GM12878 (cell line): ENCODE results near the gene ATP8B1. TPM values are rescaled to one million over a fixed set of nuclear protein-coding genes. Genes with fewer than 3 reads are reported as not detected.

ENCODE experiments used
- ATAC-seq: fragments of 200-7000 bp; cut with Tn5 transposase; 3 replicates; pipeline ENCODE4 v1.9.1; 2020; ENCODE audit warnings: mild to moderate bottlenecking, moderate library complexity
- BruUV-seq: library from RNA; stranded (reverse); fragments of 400-500 nt; replicated peaks from 2 replicates; lab custom pipeline; 2021; lab: Mats Ljungman, UMichigan
- CTCF ChIA-PET: fragments of 300-600 bp; sonication (Branson Sonifier 250); formaldehyde crosslinking; extraction: SDS; loops from one replicate; lab custom pipeline; 2021; ENCODE audit warnings: inconsistent platforms; lab: Yijun Ruan, JAX
- POLR2A ChIA-PET: fragments of 350-600 bp; formaldehyde crosslinking; extraction: SDS; loops from one replicate; lab custom pipeline; 2021; ENCODE audit warnings: inconsistent platforms; lab: Charles Lee
- RAD21 ChIA-PET: fragments of 300-600 bp; sonication (Branson Sonifier 250); formaldehyde crosslinking; loops from one replicate; lab custom pipeline; 2023; ENCODE audit warnings: antibody characterized with exemption; ENCODE audit not compliant: unreplicated experiment; lab: Charles Lee
- SMC1A ChIA-PET: fragments of 300-600 bp; sonication (Branson Sonifier 250); formaldehyde crosslinking; loops from one replicate; lab custom pipeline; 2023; ENCODE audit not compliant: unreplicated experiment, uncharacterized antibody; lab: Charles Lee
- DNase-seq: peaks from one replicate; pipeline ENCODE4 v3.0.0-alpha.2; 2011; ENCODE audit warnings: low read depth, low spot score
- FAIRE-seq: peaks from 3 replicates; lab custom pipeline; 2011; peaks lifted over from hg19 to GRCh38; lab: Jason Lieb, UNC
- H2AFZ ChIP-seq: 2 replicates; pipeline ENCODE4 v1.6.0; 2011; ENCODE audit warnings: low read depth, low read length, control low read depth; ENCODE audit not compliant: control insufficient read depth
- H3K27ac ChIP-seq: 2 replicates; pipeline ENCODE4 v1.5.1; 2011; ENCODE audit warnings: control low read depth; ENCODE audit not compliant: control insufficient read depth, insufficient read depth
- H3K27me3 ChIP-seq, 2 experiments: replicated peaks in 1 of 2; 2 replicates each; pipeline versions ENCODE4 v1.6.0 to v1.6.1; 2011; ENCODE audit warnings: low read length in 1 of 2; ENCODE audit not compliant: control insufficient read depth in 2 of 2, insufficient read depth in 2 of 2
- H3K36me3 ChIP-seq, 2 experiments: 2 replicates each; pipeline ENCODE4 v1.5.1; 2011; ENCODE audit warnings: low read length in 1 of 2; ENCODE audit not compliant: control insufficient read depth in 2 of 2, insufficient read depth in 2 of 2
- H3K4me1 ChIP-seq: 2 replicates; pipeline ENCODE4 v1.6.1; 2011; ENCODE audit warnings: mild to moderate bottlenecking, low read length, moderate library complexity, mixed read lengths; ENCODE audit not compliant: control insufficient read depth, insufficient read depth
- H3K4me2 ChIP-seq: 2 replicates; pipeline ENCODE4 v1.6.0; 2011; ENCODE audit warnings: control low read depth; ENCODE audit not compliant: control insufficient read depth, insufficient read depth
- H3K4me3 ChIP-seq: fragments of 200-600 bp; sonication (generic); 2 replicates; pipeline ENCODE4 v1.5.1; 2016
- H3K79me2 ChIP-seq: 2 replicates; pipeline ENCODE4 v1.6.0; 2011; ENCODE audit warnings: low read length; ENCODE audit not compliant: control insufficient read depth, insufficient read depth
- H3K9ac ChIP-seq: 2 replicates; pipeline ENCODE4 v1.8.0; 2011; ENCODE audit warnings: low read length, control low read depth, mixed read lengths; ENCODE audit not compliant: control insufficient read depth, insufficient read depth
- H3K9me3 ChIP-seq: replicated peaks from 3 replicates; pipeline ENCODE4 v1.5.1; 2011; ENCODE audit warnings: mild to moderate bottlenecking, low read length; ENCODE audit not compliant: control insufficient read depth, insufficient read depth
- H4K20me1 ChIP-seq: 2 replicates; pipeline ENCODE4 v1.6.0; 2011; ENCODE audit not compliant: control insufficient read depth, insufficient read depth
- CREM ChIP-seq: IDR thresholded peaks from 2 replicates; pipeline ENCODE4 v1.6.1; 2014; ENCODE audit warnings: antibody characterized with exemption, low read depth
- HDGF ChIP-seq: fragments of 450-650 bp; IDR thresholded peaks from 2 replicates; pipeline ENCODE4 v1.6.1; 2016; ENCODE audit warnings: antibody characterized with exemption
- HSF1 ChIP-seq: fragments of 150-350 bp; IDR thresholded peaks from 2 replicates; pipeline ENCODE4 v1.6.1; 2014; ENCODE audit warnings: mild to moderate bottlenecking, low read depth, low read length
- IKZF1 ChIP-seq: fragments of 450-650 bp; conservative IDR thresholded peaks from 2 replicates; pipeline ENCODE4 v1.6.1; 2017; ENCODE audit warnings: antibody characterized with exemption, mild to moderate bottlenecking
- IKZF2 ChIP-seq, 2 experiments: fragments of 450-650 bp; IDR thresholded peaks; 2 replicates each; pipeline ENCODE4 v1.6.1; 2017; ENCODE audit warnings: mild to moderate bottlenecking in 2 of 2, moderate library complexity in 2 of 2
- IRF4 ChIP-seq: IDR thresholded peaks from 2 replicates; pipeline ENCODE4 v1.6.1; 2011; ENCODE audit warnings: low read depth, low read length
- MEF2A ChIP-seq: IDR thresholded peaks from 2 replicates; pipeline ENCODE4 v1.6.1; 2011; ENCODE audit warnings: low read depth, mild to moderate bottlenecking, low read length, moderate library complexity; ENCODE audit not compliant: insufficient read depth
- MLLT1 ChIP-seq: fragments of 450-650 bp; IDR thresholded peaks from 2 replicates; pipeline ENCODE4 v1.6.1; 2016; ENCODE audit warnings: mild to moderate bottlenecking
- MTA3 ChIP-seq: IDR thresholded peaks from 2 replicates; pipeline ENCODE4 v1.6.1; 2012; ENCODE audit warnings: low read length, inconsistent platforms, borderline replicate concordance
- MXI1 ChIP-seq: fragments of 150-350 bp; IDR thresholded peaks from 2 replicates; pipeline ENCODE4 v1.6.1; 2011; ENCODE audit warnings: low read depth, mild to moderate bottlenecking, inconsistent platforms, low read length, improper control_type of control experiment
- NFYA ChIP-seq: IDR thresholded peaks from 2 replicates; pipeline ENCODE4 v1.6.1; 2011; ENCODE audit warnings: low read depth, mild to moderate bottlenecking, low read length, improper control_type of control experiment, borderline replicate concordance
- NFYB ChIP-seq: IDR thresholded peaks from 2 replicates; pipeline ENCODE4 v1.6.1; 2011; ENCODE audit warnings: low read depth, mild to moderate bottlenecking, low read length, improper control_type of control experiment, moderate library complexity; ENCODE audit not compliant: insufficient read depth
- NR2C1 ChIP-seq: fragments of 450-650 bp; IDR thresholded peaks from 2 replicates; pipeline ENCODE4 v1.6.1; 2017; ENCODE audit warnings: antibody characterized with exemption, mild to moderate bottlenecking, moderate library complexity
- NR2F1 ChIP-seq: fragments of 450-650 bp; conservative IDR thresholded peaks from 2 replicates; pipeline ENCODE4 v1.6.1; 2017; ENCODE audit warnings: mild to moderate bottlenecking
- PML ChIP-seq: IDR thresholded peaks from 2 replicates; pipeline ENCODE4 v1.6.1; 2012; ENCODE audit warnings: low read length, inconsistent platforms
- POLR2A ChIP-seq: IDR thresholded peaks from 2 replicates; pipeline ENCODE4 v1.6.1; 2011; ENCODE audit warnings: low read depth, mild to moderate bottlenecking, low read length
- RBBP5 ChIP-seq: fragments of 200-600 bp; sonication (generic); conservative IDR thresholded peaks from 2 replicates; pipeline ENCODE4 v1.6.1; 2016
- SIN3A ChIP-seq: IDR thresholded peaks from 2 replicates; pipeline ENCODE4 v1.6.1; 2012; ENCODE audit warnings: low read depth, low read length, improper control_type of control experiment
- SMAD1 ChIP-seq: fragments of 450-650 bp; IDR thresholded peaks from 2 replicates; pipeline ENCODE4 v1.6.1; 2018; ENCODE audit warnings: mild to moderate bottlenecking, low read depth; ENCODE audit not compliant: partially characterized antibody
- SP1 ChIP-seq: IDR thresholded peaks from one replicate; pipeline ENCODE4 v1.6.1; 2011; ENCODE audit warnings: low read depth, low read length
- STAT1 ChIP-seq: fragments of 450-650 bp; conservative IDR thresholded peaks from 2 replicates; pipeline ENCODE4 v1.6.1; 2014; ENCODE audit warnings: antibody characterized with exemption, mild to moderate bottlenecking
- ZNF217 ChIP-seq: fragments of 450-650 bp; IDR thresholded peaks from 2 replicates; pipeline ENCODE4 v1.6.1; 2017; ENCODE audit warnings: antibody characterized with exemption, mild to moderate bottlenecking
- ZNF384 ChIP-seq: IDR thresholded peaks from 2 replicates; pipeline ENCODE4 v1.6.1; 2012; ENCODE audit warnings: low read depth, mild to moderate bottlenecking, low read length, improper control_type of control experiment, borderline replicate concordance
- in situ Hi-C: fragments of 300-500 bp; cut with MboI; formaldehyde crosslinking; loops from 9 replicates; pipeline ENCODE4 v1.14.3; 2018; ENCODE audit warnings: mixed read lengths
- intact Hi-C: fragments of 100-400 bp; cut with micrococcal nuclease; formaldehyde crosslinking; loops from one replicate; pipeline ENCODE4 v1.14.2; 2022; ENCODE audit not compliant: unreplicated experiment
- polyA plus RNA-seq, 11 experiments: library from polyadenylated mRNA; depleted of rRNA in 4 of 11; unstranded in 6 of 11; stranded (reverse) in 5 of 11; fragments of >200 nt; fragmentation: Nextera tagmentation in 4 of 11; fragmentation: Illumina TruSeq in 1 of 11; extraction: Ambion mirVana in 4 of 11; extraction: Trizol in 1 of 11; gene quantifications; 1 replicate in 1 of 11; 2 replicates in 10 of 11; pipeline versions ENCODE4 v1.2.1 to v1.2.3, GENCODE V29; 2011 to 2016; ENCODE audit warnings: inconsistent platforms in 2 of 11, missing spikeins in 2 of 11, low read depth in 1 of 11
- total RNA-seq, 4 experiments: library from RNA; depleted of rRNA in 3 of 4; stranded (reverse); fragments of >200 nt in 3 of 4; fragmentation: Illumina TruSeq in 1 of 4; extraction: Trizol in 1 of 4; gene quantifications; 2 replicates each; pipeline versions ENCODE4 v1.2.1 to v1.2.3, GENCODE V29; 2013 to 2021

The ATP8B1 gene
- total and polyA plus RNA-seq, 10 of the 15 experiments (the other 5 are each of a cell fraction or from before 2014, with no cell fraction given): 0.03 to 0.37 (median 0.11) TPM

GRCh38 chr18:57814555-57814954, 11.4 kb upstream of the ATP8B1 start (continued):
- TF ChIP-seq MLLT1 (no peak), SIN3A (no peak), STAT1 (no peak), PML (no peak)

- ATAC-seq (no peak), FAIRE-seq (no peak), DNase-seq (no peak)
- no peak overlapping the region for H3K9ac ChIP-seq
- ChIA-PET SMC1A (no interaction called here), RAD21 (no interaction called here), CTCF (interaction anchor here (0.8 kb wide), 1 partner anchor 182 kb away, joined by 3 read pairs; no protein-coding TSS in a partner anchor), POLR2A (no interaction called here)
- in situ Hi-C loops (no loop called here), intact Hi-C loops (no loop called here)
- peaks cover 8% of the 10 kb centered on the region; the same call in 2 of the 3 replicates for H3K9me3 ChIP-seq
- H3K27me3 ChIP-seq: no peaks in the 10 kb centered on the region
- no peaks in the 10 kb centered on the region for H3K79me2 ChIP-seq
- H4K20me1 ChIP-seq: no peaks in the 10 kb centered on the region
- H3K36me3 ChIP-seq: no peaks in the 10 kb centered on the region
- no peak for TF ChIP-seq NR2C1
- no peak for TF ChIP-seq RBBP5
- no peak for TF ChIP-seq HDGF
- no peak for TF ChIP-seq POLR2A
- TF ChIP-seq ZNF384: no peak
- TF ChIP-seq NFYB: no peak
- no peak for TF ChIP-seq SP1
- TF ChIP-seq NR2F1: no peak
- TF ChIP-seq IRF4: no peak
- no peak for TF ChIP-seq IKZF2 (IDR thresholded peaks at IDR 0.05)
- TF ChIP-seq HSF1: no peak
- no peak for TF ChIP-seq SIN3A
- TF ChIP-seq CREM: no peak
- no peak for TF ChIP-seq SMAD1
- TF ChIP-seq MTA3: no peak
- no peak for TF ChIP-seq ZNF217
- no peak for TF ChIP-seq MEF2A
- no peak for TF ChIP-seq NFYA
- TF ChIP-seq MXI1: no peak
- TF ChIP-seq IKZF1: no peak
- no peak overlapping the region for H3K4me2 ChIP-seq
- no peak overlapping the region for H2AFZ ChIP-seq
- no peak overlapping the region for H3K27ac ChIP-seq
- H3K4me1 ChIP-seq: no peaks in the 10 kb centered on the region
- no TSS peak for BruUV-seq
- no peak overlapping the region for H3K4me3 ChIP-seq
Measured at GRCh38 chr18:57813245-57813644, 10.1 kb upstream of the ATP8B1 start.
